ENCODE results near the gene ZNF483.
"Not testable (repeated sequence)": the region's sequence is repeated elsewhere in the genome, so short reads cannot be mapped to it uniquely, and the experiment has no call there.

The ZNF483 gene

DNA sequence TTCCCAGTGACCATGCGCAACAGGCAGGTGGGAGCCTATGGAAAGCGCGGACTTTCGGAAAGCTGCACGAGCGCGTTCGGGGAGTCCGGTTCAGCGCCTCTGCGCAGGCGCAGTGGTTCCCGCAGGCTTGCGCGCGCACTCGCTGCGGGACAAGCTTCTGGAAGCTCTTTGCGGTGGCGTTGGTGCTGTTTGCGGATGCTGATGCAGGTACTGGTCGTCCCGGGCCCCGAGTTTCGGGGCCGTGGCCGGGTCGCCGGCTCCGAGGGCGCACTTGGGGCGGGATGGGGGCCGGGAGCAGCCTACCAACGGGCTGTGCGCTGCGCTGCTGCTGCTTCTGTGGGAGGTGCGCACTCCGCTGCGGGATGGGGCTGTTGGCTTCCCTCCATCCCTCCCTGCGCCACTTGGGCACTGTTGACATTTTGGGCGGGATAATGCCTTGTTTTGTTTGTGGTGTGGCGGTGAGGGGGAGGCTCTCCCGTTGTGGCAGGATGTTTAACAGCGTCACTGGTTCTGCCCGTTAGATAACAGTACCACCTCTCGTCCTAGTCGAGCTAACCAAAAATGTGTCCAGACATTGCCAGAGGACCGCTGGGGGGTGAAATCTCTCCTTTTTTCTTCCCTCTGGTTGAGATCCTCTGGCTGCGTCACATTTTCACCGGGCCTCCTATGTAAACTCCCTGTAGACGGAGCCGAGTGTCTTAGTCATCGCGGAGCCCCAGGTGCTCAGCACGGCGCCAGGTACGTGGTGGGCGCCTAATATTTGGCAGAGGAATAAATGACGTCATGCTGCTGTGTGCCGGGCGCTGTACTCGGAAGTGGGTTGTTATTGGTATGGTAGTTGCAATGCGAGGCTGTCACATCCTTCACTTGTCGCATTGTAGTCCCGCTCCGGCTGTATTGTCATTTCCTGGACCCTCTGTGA, at the start of gene ZNF483:
ZNF483 (plus strand) TSS at position 124 of the 922 bp plus-strand sequence. CDS start 2,217 bp downstream, outside the sequence.
- DNase-seq: peak; percentile 41

DNA sequence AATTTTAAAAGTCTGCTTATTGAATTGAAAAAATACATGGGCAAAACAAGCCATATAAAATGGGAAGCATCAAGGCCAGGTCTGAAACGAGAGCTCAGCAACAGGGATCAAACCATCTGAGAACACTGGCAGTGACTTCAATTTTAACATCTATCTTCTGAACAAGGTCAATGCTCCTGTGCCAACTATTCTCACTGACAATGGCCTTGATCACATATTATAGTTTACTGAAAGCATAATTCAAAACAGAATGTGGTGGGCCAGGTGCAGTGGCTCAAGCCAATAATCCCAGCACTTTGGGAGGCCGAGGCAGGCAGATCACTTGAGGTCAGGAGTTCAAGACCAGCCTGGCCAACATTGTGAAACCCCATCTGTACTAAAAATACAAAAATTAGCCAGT, 49.8 kb upstream of the ZNF483 start:
- DNase-seq: no peak

DNA sequence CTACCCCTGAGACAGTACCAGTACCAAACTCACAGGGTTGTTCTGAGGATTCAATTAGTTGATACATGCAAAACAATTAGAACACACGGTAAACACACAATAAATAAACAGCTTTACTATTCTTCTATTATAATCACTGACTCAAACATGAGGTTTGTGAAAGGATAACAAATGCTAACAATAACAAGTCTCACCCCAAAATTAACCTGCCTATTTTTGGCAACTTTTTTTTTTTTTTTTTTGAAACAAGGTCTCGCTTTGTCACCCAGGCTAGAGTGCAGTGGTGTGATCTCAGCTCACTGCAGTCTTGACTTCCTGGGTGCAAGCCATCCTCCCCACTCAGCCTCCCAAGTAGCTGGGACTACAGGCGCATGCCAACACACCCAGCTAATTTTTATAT, 47.3 kb upstream of the ZNF483 start:
- DNase-seq: no peak

DNA sequence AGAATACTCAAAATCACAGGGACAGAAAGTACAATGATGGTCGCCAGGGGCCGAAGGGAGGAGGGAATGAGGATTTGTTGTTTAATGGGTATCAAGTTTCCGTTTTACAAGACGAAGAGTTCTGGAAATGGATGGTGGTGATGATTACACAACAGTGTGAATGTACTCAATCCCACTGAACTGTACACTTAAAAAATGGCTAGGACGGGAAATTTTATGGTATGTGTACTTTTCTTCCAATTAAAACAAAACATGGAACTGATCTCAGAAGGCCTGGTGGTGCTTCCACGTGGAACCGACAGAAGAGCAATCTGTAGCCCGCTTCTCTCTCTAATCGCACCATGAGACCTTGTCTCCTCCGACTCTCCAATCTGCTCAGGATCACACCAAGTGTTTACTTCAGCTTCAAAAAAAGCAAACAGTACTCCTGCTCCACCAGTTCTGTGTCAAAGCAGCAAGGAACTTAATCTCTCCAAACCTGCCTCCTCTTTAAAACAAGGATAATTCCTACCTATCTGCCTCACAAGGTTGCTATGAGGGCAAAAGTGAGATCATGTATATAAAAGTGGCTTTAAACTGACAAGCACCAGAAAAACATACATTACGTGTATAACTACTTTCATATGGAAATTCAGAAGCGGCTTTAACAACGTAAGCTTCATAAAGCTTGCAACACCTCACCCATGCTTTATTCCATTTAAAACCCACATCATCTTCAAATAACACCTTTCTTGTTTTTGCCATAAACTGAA, 42.9 kb upstream of the ZNF483 start:
- no peak for DNase-seq

DNA sequence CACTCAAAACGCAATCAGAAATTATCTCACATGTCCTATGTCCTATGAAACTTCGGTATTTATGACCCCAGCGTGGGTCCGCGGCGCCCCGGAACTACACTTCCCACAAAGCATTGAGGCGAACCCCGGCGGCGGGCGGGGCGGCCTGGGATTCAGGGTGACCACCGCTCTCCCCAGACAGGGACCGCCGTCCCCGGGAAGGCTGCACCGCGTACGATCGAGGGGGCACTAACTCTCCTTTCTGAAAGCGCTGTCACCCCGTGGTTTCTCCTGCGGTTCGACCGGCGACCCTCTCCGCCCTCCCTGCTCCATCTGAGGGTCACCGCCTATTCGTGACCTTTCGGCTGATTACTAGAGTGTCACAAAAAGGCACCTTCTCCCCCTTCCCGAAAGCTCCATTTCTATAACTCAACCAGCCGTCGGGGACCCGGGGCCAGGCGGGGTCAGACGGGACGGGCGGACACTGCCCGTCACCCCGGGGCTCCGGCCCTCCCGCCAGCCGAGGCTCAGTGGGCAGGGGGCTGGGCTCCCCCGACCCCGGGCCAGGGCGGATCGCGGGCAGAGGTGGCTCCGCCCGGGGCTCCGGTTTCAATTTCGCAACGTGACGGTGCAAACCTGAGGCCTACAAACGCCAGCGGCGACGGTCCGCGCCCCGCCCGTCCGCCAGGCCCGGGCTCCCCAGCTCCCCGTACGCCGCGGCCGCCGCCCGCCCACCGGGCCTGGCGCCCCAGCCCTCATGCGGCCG, 42.1 kb upstream of the ZNF483 start:
- DNase-seq: peak; percentile 34

DNA sequence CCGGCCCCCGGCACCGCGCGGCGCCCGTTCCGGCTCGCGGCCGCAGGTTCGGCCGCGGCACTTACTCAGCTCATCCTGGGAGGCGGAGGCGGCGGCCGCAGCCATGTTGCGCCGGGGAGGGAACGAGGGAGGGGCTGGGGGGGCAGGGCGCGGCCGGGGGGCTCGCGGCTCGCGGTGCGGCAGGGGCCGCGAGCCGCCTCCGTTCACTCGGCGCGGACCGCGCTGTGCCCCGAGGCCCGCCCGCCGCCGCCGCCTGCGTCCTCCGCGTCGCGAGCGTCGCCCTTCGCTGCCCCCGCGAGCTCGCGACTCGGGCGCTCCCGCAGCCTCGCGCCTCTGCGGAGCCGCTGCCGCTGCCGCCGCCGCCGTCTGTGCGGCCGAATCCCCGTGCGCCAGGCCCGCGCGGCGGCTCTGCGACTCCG, 41.5 kb upstream of the ZNF483 start:
- DNase-seq: no peak

DNA sequence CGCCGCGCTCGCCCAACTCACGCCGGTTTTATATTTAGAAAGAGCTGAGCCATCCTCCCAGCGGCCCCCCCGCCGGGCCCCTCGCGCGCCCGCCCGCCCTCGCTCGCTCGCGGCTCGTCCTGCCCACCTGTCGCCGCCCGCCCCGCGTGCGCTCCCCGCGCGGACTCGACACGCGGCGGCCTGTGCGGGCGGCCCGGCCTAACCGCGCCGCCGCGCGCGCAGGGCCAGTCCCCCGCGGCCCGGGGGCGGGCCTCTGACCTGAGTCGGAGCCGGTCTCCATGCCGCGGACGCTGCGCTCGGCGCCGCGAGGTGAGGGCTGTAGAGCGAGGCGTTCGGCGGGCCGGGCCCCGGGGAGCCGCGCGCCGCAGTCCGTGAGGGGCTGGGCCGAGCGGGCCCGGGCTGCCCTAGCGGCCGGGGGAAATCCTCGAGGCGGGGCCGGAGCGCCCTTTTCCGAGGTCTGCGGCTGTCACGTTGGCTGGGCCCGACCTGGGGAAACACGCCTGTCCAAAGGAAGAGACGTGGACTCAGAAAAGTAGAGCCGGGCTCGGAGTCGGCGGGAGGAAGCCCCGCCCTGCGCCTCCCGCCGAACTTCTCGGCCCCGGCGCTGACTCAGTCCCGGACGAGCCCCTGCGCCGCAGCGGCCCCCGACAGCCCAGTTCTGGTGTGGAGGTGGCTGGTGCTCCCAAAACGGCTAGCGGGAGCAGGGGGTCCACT, 41.0 kb upstream of the ZNF483 start, which contains the start of gene ECPAS:
ECPAS (minus strand) TSS at position 526 of the 714 bp plus-strand sequence. CDS start 11,465 bp downstream, outside the sequence.
- DNase-seq: no peak

DNA sequence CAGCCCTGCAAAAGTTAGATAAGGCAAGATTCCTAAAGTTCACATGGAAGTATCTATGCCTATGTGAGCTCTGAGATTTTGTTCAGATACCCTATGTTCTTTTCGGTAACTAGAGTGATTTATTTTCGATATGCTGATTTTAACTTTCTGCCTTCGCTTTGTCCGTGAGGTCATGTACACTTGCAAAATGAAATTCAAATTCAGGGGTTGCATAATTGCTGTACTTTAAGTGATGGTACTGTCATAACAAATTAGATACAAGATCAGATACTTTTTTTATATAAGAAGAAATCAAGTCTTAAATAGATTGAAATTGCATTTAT, 40.4 kb upstream of the ZNF483 start:
- no peak for DNase-seq

DNA sequence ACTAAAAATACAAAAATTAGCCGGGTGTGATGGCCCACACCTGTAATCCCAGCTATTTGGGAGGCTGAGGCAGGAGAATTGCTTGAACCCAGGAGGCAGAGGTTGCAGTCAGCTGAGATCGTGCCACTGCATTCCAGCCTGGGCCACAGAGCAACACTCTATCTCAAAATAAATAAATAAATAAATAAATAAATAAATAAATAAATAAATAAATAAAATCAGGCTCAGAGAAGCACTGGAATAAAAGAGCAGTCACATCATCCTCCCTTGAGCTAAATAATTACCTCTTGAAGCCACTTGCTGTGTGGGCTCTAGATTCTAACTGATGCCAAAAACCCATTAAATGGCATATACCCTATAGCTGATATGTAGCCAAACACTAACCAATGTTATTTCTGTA, 27.8 kb upstream of the ZNF483 start:
- DNase-seq: not testable (repeated sequence)

DNA sequence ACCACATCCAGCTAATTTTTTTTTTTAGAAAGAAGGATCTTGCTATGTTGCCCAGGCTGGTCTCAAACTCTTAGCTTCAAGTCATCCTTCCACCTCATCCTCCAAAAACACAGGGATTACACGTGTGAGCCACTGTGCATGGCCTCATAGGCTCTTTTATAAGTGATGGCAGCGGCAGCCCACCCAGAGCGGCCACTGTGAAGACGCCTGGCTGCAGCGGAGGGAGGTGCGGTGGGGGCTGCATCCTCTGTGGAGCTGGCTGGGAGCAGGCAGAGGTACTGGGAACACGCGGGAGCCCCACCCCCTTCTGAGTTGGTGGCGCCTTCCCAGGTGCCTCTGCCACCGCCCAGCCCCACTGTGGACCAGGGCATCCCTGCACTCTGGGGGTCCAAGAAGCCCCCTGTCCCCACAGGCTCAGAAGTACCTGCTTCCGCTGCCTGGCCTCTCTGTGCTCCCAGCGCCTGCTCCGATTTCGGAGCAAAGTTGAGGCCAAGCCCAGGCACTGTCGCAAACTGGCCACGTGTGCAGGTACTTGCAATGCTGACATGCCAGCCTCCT, 23.9 kb upstream of the ZNF483 start:
- DNase-seq: no peak

DNA sequence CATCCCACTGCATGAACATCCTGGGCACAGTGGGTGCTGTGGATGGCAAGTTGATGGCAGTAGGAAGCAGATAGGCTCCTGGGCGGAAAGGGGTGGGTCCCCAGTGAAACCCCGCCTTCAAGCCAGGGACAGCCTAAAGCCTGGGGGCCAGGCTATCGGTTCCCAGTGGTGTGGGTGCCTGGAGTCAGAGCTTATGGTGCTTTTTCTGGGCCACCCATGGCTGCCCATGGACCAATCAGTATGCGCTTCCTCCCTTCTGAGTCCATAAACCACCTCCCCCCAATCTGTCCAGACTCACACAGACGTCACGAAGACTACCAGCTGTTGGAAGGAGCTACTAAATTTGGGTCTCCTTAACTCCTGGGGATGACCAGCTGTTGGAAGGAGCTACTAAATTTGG, 23.3 kb upstream of the ZNF483 start:
- no peak for DNase-seq

DNA sequence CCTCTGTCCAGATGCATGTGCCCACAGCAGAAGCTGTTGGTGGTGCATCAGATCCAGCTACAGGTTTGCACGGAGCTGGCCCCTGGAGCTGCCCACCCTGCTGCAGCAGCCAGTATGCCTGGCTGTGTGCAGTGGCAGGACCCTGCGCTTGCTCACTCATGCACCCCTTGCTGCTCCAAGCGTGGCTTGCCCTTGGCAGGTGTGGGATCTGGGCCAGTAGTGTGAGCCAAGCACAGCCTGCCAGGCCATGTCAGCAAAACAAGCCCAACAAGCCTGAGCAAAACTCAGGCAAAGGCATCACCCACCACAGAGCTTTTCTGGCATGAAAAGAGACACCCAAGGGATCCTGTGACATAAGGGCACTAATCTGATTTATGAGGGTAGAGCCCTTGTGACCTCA, 22.5 kb upstream of the ZNF483 start:
- no peak for DNase-seq

DNA sequence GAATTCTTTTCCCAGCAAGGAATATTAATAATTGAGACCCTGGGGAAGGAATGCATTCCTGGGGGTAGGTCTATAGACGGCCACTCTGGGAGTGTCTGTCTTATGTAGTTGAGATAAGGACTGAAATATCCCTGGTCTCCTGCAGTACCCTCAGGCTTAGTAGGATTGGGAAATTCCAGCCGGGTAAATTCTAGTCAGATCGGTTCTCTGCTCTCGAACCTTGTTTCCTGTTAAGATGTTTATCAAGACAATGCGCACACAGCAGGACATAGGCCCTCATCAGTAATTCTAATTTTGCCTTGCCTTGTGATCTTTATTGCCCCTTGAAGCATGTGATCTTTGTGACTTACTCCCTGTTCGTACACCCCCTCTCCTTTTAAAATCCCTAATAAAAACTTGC, 13.4 kb upstream of the ZNF483 start:
- DNase-seq: not testable (repeated sequence)

DNA sequence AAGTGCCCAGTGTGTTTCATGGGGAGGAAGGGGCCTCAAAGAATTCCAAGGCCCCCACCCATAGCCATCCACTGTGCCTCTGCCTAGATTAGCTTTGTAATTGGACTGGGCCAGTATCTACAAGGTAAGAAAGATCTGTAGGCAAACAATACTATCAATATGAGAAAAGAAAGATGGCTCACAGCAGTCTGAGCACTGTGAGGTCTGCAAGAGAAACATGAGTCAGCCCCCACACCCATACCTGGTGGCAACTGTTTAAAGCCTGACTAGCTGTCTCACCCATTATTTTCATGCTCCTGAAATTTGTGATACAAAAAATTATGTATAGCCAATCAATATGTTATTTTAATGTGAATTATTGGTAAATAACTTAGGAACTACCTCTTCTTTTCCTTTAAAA, 10.0 kb upstream of the ZNF483 start:
- no peak for DNase-seq

DNA sequence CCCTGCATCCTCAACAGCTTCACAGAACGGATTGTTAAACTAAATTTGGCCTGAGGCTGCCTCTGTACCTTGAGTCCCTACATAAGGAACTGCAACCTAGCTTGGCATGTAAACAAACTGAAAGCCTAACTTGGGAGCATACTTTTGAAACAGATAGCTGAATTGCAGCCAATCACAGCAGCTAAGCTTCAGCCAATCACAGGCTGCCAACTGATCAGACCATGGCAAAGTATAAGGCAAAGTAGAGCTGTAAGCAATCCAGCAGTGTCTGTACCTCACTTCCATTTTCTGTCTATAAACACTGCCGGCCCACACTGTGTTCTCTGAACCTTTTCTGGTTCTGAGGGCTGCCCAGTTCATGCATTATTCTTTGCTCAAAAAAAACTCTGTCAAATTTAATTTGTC, 8.9 kb upstream of the ZNF483 start:
- no peak for DNase-seq

DNA sequence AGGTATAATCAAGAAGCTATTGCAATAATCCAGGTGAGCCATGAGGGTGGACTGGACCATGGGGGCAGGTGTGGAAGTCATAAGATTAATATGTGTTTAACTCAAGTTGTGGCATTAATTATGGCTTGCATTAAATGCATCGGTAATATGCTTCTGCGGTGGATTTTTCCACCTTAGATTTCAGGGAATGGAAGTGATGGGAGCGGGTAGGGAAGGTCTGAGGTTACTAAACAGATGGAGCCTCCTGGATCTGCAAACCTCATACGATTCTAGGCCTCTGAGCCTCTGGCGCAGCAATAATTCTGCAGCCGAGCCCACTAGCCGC, 286 bp upstream of the ZNF483 start:
- DNase-seq: no peak

DNA sequence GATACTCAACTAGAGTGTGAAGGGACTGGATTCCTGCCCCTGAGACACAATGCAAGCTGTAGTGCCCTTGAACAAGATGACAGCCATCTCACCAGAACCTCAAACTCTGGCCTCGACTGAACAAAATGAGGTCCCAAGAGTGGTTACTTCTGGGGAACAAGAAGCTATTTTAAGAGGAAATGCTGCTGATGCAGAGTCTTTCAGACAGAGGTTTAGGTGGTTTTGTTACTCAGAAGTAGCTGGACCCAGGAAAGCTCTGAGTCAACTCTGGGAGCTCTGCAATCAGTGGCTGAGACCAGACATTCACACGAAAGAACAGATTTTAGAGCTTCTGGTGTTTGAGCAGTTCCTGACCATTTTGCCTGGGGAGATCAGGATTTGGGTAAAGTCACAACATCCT, 2.4 kb downstream of the ZNF483 start:
- DNase-seq: no peak

DNA sequence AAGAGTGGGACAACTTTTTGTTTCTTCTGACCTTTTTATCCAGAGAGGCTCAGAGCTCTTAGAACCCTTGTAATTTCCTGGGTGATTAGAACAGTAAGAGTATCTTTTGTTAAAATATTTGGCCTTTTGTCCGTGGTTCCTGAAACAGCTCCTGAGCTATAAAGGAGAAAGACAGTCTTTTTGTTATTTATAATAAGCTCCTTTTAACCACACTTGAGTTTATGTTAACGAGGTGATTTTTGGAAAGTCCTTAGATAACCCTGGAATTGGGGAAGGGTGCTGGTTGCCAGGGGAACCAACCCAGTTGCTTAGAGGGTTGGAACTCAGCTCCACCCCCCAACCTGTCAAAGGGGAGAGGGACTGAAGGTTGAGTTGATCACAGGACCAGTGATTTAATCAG, 4.8 kb downstream of the ZNF483 start:
- DNase-seq: no peak

DNA sequence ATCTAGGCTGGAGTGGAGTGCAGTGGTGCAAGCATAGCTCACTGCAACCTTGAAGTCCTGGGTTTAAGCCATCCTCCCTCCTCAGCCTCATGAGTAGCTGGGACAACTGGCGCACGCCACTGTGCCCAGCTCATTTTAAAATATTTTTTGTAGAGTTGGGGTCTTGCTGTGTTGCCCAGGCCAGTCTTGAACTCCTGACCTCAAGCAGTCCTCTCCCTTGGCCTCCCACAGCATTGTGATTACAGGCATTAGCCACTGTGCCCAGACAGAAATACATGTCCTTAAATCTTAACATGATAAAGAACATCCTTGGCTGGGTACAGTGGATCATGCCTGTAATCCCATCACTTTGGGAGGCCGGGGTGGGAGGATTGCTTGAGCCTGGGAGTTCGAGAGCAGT, 6.7 kb downstream of the ZNF483 start:
- no peak for DNase-seq

DNA sequence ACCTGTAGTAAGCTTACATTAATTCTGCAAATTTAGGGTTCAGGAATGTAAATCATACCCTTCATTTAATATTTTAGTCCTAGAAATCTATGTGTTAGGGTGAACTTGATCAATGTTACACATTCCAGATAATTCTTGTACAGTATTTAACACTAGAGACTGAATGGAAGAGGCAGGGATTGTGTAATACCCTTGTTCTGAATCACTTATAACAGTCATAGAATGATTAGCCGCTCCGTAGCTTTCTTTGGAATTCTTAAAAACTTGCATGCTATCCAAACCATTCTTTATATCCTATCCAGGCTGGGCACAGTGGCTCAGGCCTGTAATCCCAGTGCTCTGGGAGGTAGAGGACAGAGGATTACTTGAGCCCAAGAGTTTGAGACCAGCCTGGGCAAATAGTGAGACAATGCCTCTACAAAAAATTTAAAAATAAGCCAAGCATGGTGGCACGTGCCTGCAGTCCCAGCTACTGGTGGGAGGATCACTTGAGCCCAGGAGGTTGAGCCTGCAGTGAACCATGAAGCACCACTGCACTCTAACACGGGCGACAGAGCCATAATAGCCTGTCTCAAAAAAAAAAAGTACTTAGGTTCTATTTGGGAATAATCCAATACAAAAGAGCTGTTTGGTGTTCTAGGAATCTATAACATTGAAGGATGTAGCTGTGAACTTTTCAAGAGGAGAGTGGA, 8.3 kb downstream of the ZNF483 start:
- no peak for DNase-seq

DNA sequence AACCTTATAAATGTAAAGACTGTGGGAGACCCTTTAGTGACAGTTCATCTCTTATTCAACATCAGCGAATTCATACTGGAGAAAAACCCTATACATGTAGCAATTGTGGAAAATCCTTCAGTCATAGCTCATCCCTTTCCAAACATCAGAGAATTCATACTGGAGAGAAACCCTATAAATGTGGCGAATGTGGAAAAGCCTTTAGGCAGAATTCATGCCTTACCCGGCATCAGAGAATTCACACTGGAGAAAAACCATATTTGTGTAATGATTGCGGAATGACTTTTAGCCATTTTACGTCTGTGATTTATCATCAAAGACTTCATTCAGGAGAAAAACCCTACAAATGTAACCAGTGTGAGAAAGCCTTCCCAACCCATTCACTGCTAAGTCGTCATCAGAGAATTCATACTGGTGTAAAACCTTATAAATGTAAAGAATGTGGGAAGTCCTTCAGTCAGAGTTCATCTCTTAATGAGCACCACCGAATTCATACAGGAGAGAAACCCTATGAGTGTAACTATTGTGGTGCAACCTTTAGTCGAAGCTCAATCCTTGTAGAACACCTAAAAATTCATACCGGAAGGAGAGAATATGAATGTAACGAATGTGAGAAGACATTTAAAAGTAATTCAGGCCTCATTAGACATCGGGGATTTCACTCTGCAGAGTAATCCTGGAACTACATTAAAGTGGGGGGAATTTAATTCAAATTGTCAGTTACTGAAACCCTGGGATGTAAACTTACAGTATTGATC, 17.7 kb downstream of the ZNF483 start:
- DNase-seq: no peak
